OCI-LY3 (cell line): ENCODE measurements around the gene DHX38.

Source experiments
- H2AFZ ChIP-seq: fragments of 200-600, 300-600 bp; shearing (Covaris generic); 2 replicates; pipeline ENCODE4 v1.6.0; 2014; ENCODE audit warnings: antibody characterized with exemption, low read depth, low read length
- H3K27ac ChIP-seq: fragments of 200-600, 300-600 bp; sonication (generic); 2 replicates; pipeline ENCODE4 v1.5.1; 2014; ENCODE audit warnings: mild to moderate bottlenecking, low read length, moderate library complexity, mixed read lengths
- H3K27me3 ChIP-seq: fragments of 200-600, 300-600 bp; sonication (generic); 2 replicates; pipeline ENCODE4 v1.6.1; 2014; ENCODE audit warnings: low read depth, low read length, mixed read lengths
- H3K36me3 ChIP-seq: fragments of 200-600, 300-600 bp; sonication (generic); replicated peaks from 2 replicates; pipeline ENCODE3; 2014; ENCODE audit warnings: low read depth, low read length, mixed read lengths
- H3K4me1 ChIP-seq: fragments of 300-600, 200-600 bp; sonication (generic); 2 replicates; pipeline ENCODE4 v1.6.1; 2014; ENCODE audit warnings: low read length, mixed read lengths
- H3K4me2 ChIP-seq: fragments of 200-600, 300-600 bp; sonication (generic); 2 replicates; pipeline ENCODE4 v1.6.1; 2014; ENCODE audit warnings: low read length, mixed read lengths
- H3K4me3 ChIP-seq: fragments of 300-600, 200-600 bp; sonication (generic); 2 replicates; pipeline ENCODE4 v1.5.1; 2014; ENCODE audit warnings: antibody characterized with exemption, mild to moderate bottlenecking, low read length, moderate library complexity
- H3K79me2 ChIP-seq: fragments of 300-600, 200-600 bp; shearing (Covaris generic); 2 replicates; pipeline ENCODE4 v1.6.1; 2014; ENCODE audit warnings: mild to moderate bottlenecking, low read length, mixed read lengths
- H3K9ac ChIP-seq: fragments of 300-600, 200-600 bp; shearing (Covaris generic); 2 replicates; pipeline ENCODE4 v1.6.0; 2014; ENCODE audit warnings: mild to moderate bottlenecking, low read length, moderate library complexity
- H3K9me3 ChIP-seq: fragments of 200-600, 300-600 bp; shearing (Covaris generic); 2 replicates; pipeline ENCODE4 v1.6.1; 2014; ENCODE audit warnings: low read length, mixed read lengths; ENCODE audit not compliant: insufficient read depth
- H4K20me1 ChIP-seq: fragments of 200-600, 300-600 bp; sonication (generic); 2 replicates; pipeline ENCODE4 v1.6.1; 2016; ENCODE audit warnings: low read length, mixed read lengths; ENCODE audit not compliant: insufficient read depth
- CTCF ChIP-seq: fragments of 200-600, 300-600 bp; sonication (generic); IDR thresholded peaks from 2 replicates; pipeline ENCODE4 v1.5.1; 2014; ENCODE audit warnings: antibody characterized with exemption, low read length, low read depth
- EZH2phosphoT487 ChIP-seq: fragments of 200-600 bp; shearing (Covaris generic); IDR thresholded peaks from 2 replicates; pipeline ENCODE4 v1.6.1; 2018; ENCODE audit warnings: antibody characterized with exemption, mixed run types, low read depth

The DHX38 gene

GRCh38 chr16:72092832-72093447, 707 bp upstream of the DHX38 start:
- Histone ChIP-seq H3K4me2 (peak overlapping the region; percentile 60), H3K4me3 (peak overlapping the region; percentile 93), H3K27ac (peak overlapping the region; percentile 41), H3K79me2 (peaks cover 54% of the 10 kb centered on the region), H3K27me3 (no peaks in the 10 kb centered on the region), H3K36me3 (peaks cover 33% of the 10 kb centered on the region), H2AFZ (peak overlapping the region; percentile 76), H3K4me1 (peaks cover 19% of the 10 kb centered on the region), H3K9me3 (no peaks in the 10 kb centered on the region), H4K20me1 (no peaks in the 10 kb centered on the region), H3K9ac (peak overlapping the region; percentile 80)
- TF ChIP-seq CTCF = no peak
- no peak for TF ChIP-seq EZH2phosphoT487

- H2AFZ ChIP-seq = peak overlapping the region; percentile 84
- peaks cover 54% of the 10 kb centered on the region for H3K79me2 ChIP-seq
- TF ChIP-seq EZH2phosphoT487 (no peak), CTCF (no peak)
These were observed 591 bp downstream of the DHX38 start for GRCh38 chr16:72094266-72094610.

GRCh38 chr16:72098936-72099335, 5.3 kb downstream of the DHX38 start:
- Histone ChIP-seq H3K9me3 (no peaks in the 10 kb centered on the region), H3K4me1 (peaks cover 10% of the 10 kb centered on the region), H3K9ac (no peak overlapping the region), H3K27me3 (no peaks in the 10 kb centered on the region), H4K20me1 (no peaks in the 10 kb centered on the region), H3K4me3 (no peak overlapping the region), H3K27ac (no peak overlapping the region), H3K79me2 (peaks cover 25% of the 10 kb centered on the region), H2AFZ (no peak overlapping the region), H3K36me3 (peaks cover 58% of the 10 kb centered on the region), H3K4me2 (no peak overlapping the region)
- no peak for TF ChIP-seq EZH2phosphoT487
- TF ChIP-seq CTCF = no peak

More at GRCh38 chr16:72094266-72094610, 591 bp downstream of the DHX38 start:
- H4K20me1 ChIP-seq = no peaks in the 10 kb centered on the region
- H3K27ac ChIP-seq = peak overlapping the region; percentile 62
- H3K4me1 ChIP-seq = peaks cover 19% of the 10 kb centered on the region
- H3K9ac ChIP-seq = peak overlapping the region; percentile 79
- H3K36me3 ChIP-seq = peaks cover 32% of the 10 kb centered on the region
- H3K4me3 ChIP-seq = peak overlapping the region; percentile 93
- H3K4me2 ChIP-seq = peak overlapping the region; percentile 85
- H3K9me3 ChIP-seq = no peaks in the 10 kb centered on the region
- H3K27me3 ChIP-seq = no peaks in the 10 kb centered on the region

- Histone ChIP-seq H3K27me3 (no peaks in the 10 kb centered on the region), H3K36me3 (peaks cover 60% of the 10 kb centered on the region), H3K79me2 (peaks cover 21% of the 10 kb centered on the region), H3K27ac (no peak overlapping the region), H3K9ac (no peak overlapping the region), H4K20me1 (no peaks in the 10 kb centered on the region), H3K4me1 (peaks cover 10% of the 10 kb centered on the region), H3K9me3 (no peaks in the 10 kb centered on the region), H2AFZ (no peak overlapping the region), H3K4me3 (no peak overlapping the region), H3K4me2 (no peak overlapping the region)
- TF ChIP-seq CTCF = peak; percentile 55
- no peak for TF ChIP-seq EZH2phosphoT487
These were observed 5.8 kb downstream of the DHX38 start for GRCh38 chr16:72099377-72099818.
